ENCODE data around the gene BTLA. TPM values are rescaled to one million over a fixed set of nuclear protein-coding genes. Genes with fewer than 3 reads are reported as not detected.

The BTLA gene
- total RNA-seq, 1 donor from 2014 or later, result 0.86 TPM

DNA sequence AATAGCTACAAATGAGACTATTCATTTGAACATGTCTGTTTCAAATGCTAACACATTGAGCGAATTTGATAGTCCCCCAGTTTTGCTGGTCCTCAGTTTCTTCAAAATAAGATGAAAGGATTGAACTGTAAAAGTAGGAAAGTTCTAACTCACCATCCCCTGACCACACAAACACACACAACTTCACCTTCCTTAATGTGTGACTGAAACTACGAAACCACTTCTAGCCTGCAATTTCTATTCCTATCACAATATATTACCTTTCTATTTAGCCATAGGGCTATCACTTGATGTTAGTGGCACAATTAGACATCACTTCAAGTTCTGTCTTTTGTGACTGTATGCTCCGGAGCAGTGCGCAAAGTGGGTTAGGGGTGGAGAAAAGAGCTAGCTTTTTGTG, 14.9 kb downstream of the BTLA start:
- ATAC-seq (no peak), DNase-seq (no peak)
- Histone ChIP-seq H3K27me3 (ENCODE audit: low read depth) (no peaks in the 10 kb centered on the region), H3K9me3 (no peaks in the 10 kb centered on the region), H3K36me3 (no peaks in the 10 kb centered on the region), H3K27ac (no peak overlapping the region), H3K4me3 (no peak overlapping the region), H3K4me1 (no peaks in the 10 kb centered on the region)
- TF ChIP-seq, protein P1, sequence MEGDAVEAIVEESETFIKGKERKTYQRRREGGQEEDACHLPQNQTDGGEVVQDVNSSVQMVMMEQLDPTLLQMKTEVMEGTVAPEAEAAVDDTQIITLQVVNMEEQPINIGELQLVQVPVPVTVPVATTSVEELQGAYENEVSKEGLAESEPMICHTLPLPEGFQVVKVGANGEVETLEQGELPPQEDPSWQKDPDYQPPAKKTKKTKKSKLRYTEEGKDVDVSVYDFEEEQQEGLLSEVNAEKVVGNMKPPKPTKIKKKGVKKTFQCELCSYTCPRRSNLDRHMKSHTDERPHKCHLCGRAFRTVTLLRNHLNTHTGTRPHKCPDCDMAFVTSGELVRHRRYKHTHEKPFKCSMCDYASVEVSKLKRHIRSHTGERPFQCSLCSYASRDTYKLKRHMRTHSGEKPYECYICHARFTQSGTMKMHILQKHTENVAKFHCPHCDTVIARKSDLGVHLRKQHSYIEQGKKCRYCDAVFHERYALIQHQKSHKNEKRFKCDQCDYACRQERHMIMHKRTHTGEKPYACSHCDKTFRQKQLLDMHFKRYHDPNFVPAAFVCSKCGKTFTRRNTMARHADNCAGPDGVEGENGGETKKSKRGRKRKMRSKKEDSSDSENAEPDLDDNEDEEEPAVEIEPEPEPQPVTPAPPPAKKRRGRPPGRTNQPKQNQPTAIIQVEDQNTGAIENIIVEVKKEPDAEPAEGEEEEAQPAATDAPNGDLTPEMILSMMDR (IDR thresholded peaks at IDR 0.05), result no peak
- intact Hi-C loops (cut with DNase I), result no loop called here

DNA sequence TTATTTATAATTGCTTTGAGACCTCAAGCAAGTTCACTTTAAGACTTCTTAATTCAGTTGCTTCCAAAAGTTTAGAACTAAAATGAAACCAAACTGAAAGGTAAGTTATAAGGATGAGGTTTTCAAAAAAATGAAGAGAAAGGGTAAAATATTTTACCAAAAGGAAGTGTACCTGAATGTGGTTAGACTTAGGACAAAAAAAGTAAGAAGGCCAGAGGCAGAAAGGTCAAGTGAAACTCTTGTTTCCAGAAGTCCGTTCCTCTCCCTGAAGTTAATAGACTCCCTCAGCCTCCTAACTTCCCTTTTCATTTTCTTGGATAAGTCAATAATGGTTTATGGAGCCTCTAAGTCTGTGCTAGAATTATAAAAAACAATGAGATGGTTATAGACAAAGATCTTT, 16.6 kb downstream of the BTLA start:
- no peak overlapping the region for H3K27ac ChIP-seq
- H3K9me3 ChIP-seq, result no peaks in the 10 kb centered on the region
- no peaks in the 10 kb centered on the region for H3K4me1 ChIP-seq
- ATAC-seq (no peak), DNase-seq (no peak)
- H3K27me3 ChIP-seq (ENCODE audit: low read depth), result no peaks in the 10 kb centered on the region
- no peak overlapping the region for H3K4me3 ChIP-seq
- TF ChIP-seq, protein P1 (IDR thresholded peaks at IDR 0.05), result no peak
- H3K36me3 ChIP-seq, result no peaks in the 10 kb centered on the region
- intact Hi-C loops (cut with DNase I), result no loop called here

DNA sequence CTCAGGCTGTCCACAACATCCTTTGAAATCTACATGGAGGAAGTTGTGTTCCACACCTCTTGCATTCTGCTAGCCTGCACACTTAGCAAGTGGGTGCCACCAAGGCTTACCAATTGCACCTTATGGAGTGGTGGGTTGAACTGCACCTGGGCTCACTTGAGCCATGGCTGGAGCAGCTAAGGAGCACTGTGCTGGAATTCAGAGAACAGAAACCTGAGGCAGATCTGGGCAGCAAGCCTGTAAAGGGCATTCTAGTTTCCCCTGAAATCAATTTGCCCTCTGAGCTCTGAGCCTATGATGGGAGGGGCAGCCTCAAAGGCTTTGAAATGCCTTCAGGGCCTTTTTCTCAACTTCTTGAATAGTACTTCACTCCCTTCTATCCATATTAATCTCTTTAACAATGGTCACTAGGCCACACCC, 18.0 kb downstream of the BTLA start:
- intact Hi-C loops (cut with DNase I), result no loop called here
- Histone ChIP-seq H3K4me3 (no peak overlapping the region), H3K4me1 (no peaks in the 10 kb centered on the region), H3K36me3 (no peaks in the 10 kb centered on the region), H3K27me3 (ENCODE audit: low read depth) (no peaks in the 10 kb centered on the region), H3K27ac (no peak overlapping the region), H3K9me3 (no peaks in the 10 kb centered on the region)
- DNase-seq (no peak), ATAC-seq (no peak)
- TF ChIP-seq, protein P1 (IDR thresholded peaks at IDR 0.05), result no peak

DNA sequence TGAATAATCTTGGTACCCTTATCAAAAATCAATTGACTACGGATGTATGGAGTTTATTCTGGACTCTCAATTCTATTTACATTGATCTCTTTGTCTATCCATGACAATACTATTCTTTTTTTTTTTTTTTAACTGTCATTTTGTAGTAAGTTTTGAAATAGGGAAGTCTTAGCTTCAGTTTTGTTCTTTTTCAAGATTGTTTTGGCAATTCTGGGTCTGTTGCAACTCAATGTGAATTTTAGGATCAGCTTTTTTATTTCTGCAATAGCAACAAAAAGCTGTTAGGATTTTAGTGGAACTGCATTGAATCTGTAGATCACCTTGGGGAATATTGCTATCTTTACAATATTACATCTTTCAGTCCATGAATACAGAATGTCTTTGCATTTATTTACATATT, 21.4 kb downstream of the BTLA start:
- DNase-seq (no peak), ATAC-seq (no peak)
- Histone ChIP-seq H3K4me1 (peaks cover 13% of the 10 kb centered on the region), H3K9me3 (no peaks in the 10 kb centered on the region), H3K4me3 (no peak overlapping the region), H3K27me3 (ENCODE audit: low read depth) (no peaks in the 10 kb centered on the region), H3K36me3 (no peaks in the 10 kb centered on the region), H3K27ac (no peak overlapping the region)
- intact Hi-C loops (cut with DNase I), result no loop called here
- TF ChIP-seq, protein P1 (IDR thresholded peaks at IDR 0.05), result no peak

DNA sequence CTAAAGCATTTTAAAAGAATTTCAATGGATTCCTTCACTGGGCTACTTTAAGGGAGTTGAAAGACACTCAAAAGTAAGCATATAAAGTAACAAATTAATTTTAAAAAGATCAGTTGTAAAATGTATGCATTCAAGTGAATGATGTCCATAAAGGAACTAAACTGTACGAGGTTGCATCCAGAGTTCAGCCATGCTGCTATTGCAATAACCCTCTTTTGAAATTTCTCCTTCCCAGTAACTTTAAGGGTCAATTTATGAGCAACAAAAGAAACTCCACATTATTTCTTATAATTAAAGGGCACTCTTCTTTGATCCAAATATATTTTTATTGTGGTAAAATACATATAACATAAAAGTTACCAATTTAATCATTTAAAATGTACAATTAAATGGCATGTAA, 22.9 kb downstream of the BTLA start:
- intact Hi-C loops (cut with DNase I), result no loop called here
- Histone ChIP-seq H3K27ac (no peak overlapping the region), H3K4me1 (peaks cover 17% of the 10 kb centered on the region), H3K36me3 (no peaks in the 10 kb centered on the region), H3K4me3 (no peak overlapping the region), H3K9me3 (no peaks in the 10 kb centered on the region), H3K27me3 (ENCODE audit: low read depth) (no peaks in the 10 kb centered on the region)
- ATAC-seq, result no peak
- TF ChIP-seq, protein P1 (IDR thresholded peaks at IDR 0.05), result no peak
- no peak for DNase-seq

DNA sequence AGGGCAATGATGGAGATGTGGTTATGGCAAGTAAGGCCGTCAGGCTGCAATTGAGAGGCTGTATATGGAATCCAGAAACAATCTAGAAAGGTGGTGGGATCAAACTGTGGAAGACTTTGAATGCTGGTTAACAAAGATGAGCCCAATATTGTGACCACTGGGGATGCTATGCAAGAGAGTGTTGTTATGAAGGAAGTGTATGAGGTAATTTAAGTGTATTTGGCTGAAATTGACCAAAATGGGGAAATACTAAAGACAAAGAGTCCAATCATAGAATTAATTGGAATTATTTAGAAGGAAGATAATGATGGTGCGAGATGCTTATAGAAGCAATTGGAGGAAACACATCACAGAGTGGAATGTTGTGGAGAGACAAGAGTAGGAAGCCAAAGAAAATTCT, 24.5 kb downstream of the BTLA start:
- no peak overlapping the region for H3K27ac ChIP-seq
- TF ChIP-seq, protein P1 (IDR thresholded peaks at IDR 0.05), result no peak
- no peak overlapping the region for H3K4me3 ChIP-seq
- no peaks in the 10 kb centered on the region for H3K27me3 ChIP-seq (ENCODE audit: low read depth)
- no peaks in the 10 kb centered on the region for H3K9me3 ChIP-seq
- DNase-seq, result no peak
- ATAC-seq, result no peak
- peaks cover 21% of the 10 kb centered on the region for H3K4me1 ChIP-seq
- no peaks in the 10 kb centered on the region for H3K36me3 ChIP-seq
- intact Hi-C loops (cut with DNase I), result no loop called here
